Ramos (cell line): Measurements from ENCODE around the gene CTNND1.

Source experiments
- in situ Hi-C: fragments of 300-500 bp; cut with MboI; formaldehyde crosslinking; loops from one replicate; pipeline ENCODE4 v1.14.3; 2022; ENCODE audit warnings: low sequenced_read_pairs; ENCODE audit not compliant: unreplicated experiment

CTNND1 gene

GRCh38 chr11:57787920-57788702 is 26.5 kb downstream of the CTNND1 start:
- in situ Hi-C loops, result no loop called here

GRCh38 chr11:57788703-57789088 is 27.1 kb downstream of the CTNND1 start:
- in situ Hi-C loops, result no loop called here

GRCh38 chr11:57791321-57792059 is 29.9 kb downstream of the CTNND1 start:
- in situ Hi-C loops, result no loop called here

GRCh38 chr11:57792060-57792541 is 30.5 kb downstream of the CTNND1 start:
- in situ Hi-C loops, result no loop called here

DNA sequence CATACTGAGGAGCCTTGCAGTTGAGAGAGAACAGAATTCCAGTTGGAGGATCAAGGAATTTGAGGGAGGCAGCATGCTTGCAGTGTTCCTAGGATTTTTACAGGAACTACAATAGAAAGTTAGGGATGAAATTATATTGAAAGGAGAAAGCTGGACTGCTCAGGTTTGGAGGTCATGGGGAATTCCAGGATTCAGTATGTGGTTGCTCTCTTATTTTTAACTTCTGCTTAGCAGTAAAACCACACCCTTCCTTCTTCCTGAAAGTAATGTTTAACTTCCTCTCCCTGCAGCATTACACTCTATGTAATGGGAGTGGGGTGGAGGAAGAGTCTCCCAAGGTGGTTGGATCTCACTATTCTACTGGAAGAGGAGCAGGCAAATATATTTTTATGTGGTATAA is 31.3 kb downstream of the CTNND1 start:
- in situ Hi-C loops, result no loop called here

DNA sequence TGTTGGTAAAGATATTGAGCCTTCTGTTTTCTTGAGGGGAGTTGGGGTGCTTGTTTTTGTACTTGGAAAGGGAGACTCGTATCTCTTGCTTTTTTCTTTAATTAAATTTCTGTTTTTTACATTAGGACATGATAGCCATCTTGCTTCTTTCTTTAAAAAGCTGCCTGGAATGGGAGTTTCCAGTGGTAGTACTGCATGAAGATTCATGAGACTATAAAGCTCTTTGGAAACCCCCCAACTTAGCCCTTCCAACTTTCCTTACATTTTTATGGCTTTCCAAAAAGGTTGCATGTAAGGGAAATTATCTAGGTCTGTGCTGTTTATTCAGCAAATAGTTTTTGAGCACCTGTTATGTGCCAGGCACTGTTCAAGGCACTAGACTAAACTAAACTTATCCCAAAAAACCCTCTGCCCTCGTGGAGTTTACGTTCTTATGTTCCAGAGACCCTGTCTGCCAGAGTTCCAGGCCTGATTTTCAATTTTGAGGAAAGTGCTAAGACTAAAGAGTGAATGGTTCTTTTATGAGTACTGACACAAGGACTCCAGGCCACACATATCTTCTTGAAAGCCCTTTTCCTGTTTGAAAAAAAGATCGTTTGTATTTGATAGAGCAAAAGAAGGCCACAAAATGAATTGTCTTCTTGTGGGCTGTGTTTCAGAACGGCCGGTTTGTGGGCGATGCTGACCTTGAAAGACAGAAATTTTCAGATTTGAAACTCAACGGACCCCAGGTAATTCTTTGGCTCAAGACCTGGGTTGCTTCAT is 31.9 kb downstream of the CTNND1 start:
- in situ Hi-C loops, result no loop called here

- in situ Hi-C loops, result no loop called here
Observed at GRCh38 chr11:57798905-57799559, 37.4 kb downstream of the CTNND1 start.

GRCh38 chr11:57800444-57801182 is 39.0 kb downstream of the CTNND1 start:
- in situ Hi-C loops, result no loop called here

DNA sequence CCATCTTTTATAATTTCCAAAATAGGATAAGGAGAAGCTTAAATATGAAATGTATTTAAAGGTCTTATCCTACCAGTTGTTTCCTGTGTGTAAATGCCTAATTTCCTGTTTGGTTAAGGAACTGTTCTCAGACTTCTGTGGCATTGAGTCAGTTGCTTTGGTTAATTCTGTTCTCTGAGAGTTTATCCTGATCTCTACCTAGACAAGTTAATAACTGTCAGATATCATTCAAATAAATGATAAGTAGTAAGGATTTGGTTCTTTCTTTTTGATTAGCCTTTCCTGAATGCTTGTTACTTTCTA is 39.5 kb downstream of the CTNND1 start:
- in situ Hi-C loops, result no loop called here

DNA sequence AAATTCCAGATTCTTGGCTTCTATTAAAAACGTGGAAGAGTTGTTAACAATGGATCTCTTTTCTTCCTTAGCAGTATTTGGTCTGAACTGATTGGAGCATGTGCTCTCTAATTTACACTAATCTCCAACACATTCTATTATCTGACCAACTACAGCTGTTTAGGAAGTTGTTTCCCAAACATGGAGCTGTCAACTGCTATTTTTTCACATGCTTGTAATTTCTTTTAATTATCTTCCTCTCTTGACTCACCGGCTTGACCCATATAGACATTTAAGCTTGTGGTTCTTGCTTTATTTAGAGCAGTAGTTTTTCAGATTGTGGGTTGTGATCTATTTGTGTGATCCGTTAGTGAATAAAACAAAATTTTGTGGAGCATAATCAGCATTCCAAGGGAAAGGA is 40.8 kb downstream of the CTNND1 start:
- in situ Hi-C loops, result no loop called here

DNA sequence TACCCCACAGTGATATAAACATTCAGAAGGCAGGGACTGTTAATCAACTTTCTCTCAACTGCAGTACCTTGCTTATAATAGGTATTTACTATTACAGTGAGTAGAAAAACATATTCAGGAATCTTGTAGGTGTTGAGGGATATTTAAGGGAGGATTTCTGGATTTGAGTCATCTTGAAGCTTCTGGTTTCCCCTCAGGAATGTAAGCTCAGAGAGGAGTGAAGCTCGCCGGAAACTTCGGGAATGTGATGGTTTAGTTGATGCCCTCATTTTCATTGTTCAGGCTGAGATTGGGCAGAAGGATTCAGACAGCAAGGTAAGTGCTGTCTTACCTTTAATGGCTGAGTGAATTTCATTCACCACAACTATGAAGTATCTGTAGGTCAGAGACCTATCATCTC is 42.9 kb downstream of the CTNND1 start:
- in situ Hi-C loops, result no loop called here

DNA sequence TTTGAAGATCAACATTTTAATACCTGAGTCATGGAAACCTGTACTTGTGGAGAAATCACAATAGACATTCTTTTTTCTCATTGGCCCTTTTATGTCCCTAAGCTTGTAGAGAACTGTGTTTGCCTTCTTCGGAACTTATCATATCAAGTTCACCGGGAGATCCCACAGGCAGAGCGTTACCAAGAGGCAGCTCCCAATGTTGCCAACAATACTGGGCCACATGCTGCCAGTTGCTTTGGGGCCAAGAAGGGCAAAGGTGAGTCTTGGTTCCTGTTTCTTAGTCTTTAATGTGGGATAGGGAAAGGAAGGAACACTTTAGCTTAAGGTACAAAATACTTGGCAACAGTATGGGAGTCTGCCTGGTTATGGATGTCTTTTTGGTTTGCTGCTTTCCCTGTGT is 44.2 kb downstream of the CTNND1 start:
- in situ Hi-C loops, result no loop called here

GRCh38 chr11:57812634-57813033 is 51.0 kb downstream of the CTNND1 start:
- in situ Hi-C loops, result no loop called here

GRCh38 chr11:57815476-57815875 is 53.9 kb downstream of the CTNND1 start:
- in situ Hi-C loops, result no loop called here

DNA sequence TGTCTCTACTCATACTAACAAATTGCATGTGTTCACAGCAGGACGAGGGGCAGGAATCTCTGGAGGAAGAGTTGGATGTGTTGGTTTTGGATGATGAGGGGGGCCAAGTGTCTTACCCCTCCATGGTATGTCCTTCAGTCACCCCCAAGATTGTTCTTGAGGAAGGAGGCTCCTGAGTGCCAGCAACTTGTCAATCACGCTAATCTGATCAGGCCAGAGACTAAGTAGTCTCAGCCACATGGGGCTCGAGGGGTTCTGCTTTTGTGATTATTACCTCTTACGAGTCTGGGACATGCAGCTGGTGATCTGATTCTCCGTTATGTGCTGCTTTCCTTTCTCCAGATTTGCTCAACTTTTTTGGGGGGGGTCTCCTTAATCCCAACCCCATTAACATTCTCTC is 54.3 kb downstream of the CTNND1 start:
- in situ Hi-C loops, result no loop called here

DNA sequence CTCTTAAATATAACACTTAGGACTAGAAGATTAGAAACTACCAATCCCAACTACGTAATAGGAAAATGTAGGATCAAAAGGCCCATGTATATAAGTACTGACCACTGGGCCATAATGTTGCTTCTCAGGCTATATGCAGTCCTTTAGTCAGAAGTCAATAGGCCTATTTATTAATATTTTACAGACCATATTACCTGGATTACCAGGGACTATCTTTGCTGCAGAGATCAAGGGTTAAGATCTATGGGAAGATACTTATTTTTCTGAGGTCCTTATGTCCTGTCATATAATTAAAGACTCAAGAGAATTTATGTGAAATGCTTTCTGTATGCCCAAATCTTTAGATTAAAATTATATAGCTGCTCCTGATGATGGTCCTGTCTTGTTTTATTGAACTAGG is 57.2 kb downstream of the CTNND1 start:
- in situ Hi-C loops, result no loop called here

GRCh38 chr11:57819252-57819979 is 57.8 kb downstream of the CTNND1 start:
- in situ Hi-C loops, result no loop called here

DNA sequence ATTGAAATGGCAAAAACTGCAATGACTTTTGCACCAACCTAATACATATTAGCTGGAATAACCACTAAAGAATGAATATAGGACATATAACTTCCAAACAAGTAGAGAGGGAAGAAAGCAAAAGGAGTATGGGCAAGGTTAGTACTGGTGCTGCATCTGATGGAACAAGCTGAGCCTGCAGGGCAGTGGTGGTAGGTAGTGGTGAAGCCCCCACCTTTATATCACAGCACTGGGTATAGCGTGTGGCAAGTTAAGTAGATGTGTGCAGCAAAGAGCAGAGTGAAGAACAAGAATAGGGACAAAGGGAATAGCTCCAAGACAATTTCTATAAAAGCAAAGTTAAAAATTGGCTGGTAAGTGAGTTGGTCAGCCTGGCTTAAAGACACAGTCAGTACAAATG is 62.3 kb downstream of the CTNND1 start:
- in situ Hi-C loops, result no loop called here

- in situ Hi-C loops, result no loop called here
Observed at GRCh38 chr11:57834852-57835251, 73.2 kb downstream of the CTNND1 start.
